NCI-H446 treated with DMSO at 0.1 percent for 48 hours (cell line): ENCODE data around the gene BOK.
"Not testable (repeated sequence)": the region's sequence is repeated elsewhere in the genome, so short reads cannot be mapped to it uniquely, and the experiment has no call there.

ENCODE experiments used
- DNase-seq: peaks from one replicate; lab custom pipeline; 2025; lab: John Stamatoyannopoulos, UW

BOK gene, protein sequence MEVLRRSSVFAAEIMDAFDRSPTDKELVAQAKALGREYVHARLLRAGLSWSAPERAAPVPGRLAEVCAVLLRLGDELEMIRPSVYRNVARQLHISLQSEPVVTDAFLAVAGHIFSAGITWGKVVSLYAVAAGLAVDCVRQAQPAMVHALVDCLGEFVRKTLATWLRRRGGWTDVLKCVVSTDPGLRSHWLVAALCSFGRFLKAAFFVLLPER

DNA sequence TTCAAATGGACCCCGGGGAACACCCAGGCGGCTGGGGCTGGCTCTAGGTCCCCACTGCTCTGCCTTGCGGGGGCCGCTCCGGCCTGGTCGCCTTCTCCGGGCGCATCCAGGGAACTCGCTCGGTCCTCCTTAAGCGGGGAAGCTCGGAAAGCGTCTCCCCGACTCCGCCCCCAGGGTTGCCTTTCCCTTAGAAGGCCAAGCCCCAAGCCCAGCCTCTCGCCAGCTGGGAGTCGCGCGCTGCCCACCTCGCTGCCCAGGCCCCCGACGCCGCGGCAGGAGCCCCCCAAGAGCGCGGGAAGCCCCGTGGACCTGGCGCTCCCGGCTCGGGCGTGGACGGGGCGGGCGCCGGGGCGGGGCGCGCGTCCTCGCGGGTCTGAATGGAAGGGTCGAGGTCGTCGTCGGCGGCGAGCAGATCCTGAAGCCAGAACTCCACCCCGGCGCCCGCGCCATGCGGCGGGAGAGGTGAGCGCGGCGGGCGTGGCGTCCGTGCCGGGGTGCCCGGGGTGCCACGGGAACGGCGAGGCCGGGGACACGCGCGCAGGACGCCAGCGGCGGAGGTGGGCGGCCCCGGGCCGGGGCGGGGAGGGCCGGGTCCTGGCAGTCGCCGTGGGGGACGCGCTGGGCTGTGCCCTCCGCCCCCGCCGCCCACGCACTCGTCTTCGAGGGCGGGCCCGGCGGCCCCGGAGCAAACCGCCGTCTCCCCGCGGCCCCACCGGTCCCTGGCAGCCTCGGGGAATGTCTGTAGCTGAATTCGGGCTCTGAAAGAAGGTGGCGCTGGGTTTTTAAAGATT lies at the start of gene BOK:
TSS of gene BOK (plus strand) at position 214 of the 791 bp plus-strand sequence. CDS start 739 bp downstream, outside the sequence.
- DNase-seq = no peak

DNA sequence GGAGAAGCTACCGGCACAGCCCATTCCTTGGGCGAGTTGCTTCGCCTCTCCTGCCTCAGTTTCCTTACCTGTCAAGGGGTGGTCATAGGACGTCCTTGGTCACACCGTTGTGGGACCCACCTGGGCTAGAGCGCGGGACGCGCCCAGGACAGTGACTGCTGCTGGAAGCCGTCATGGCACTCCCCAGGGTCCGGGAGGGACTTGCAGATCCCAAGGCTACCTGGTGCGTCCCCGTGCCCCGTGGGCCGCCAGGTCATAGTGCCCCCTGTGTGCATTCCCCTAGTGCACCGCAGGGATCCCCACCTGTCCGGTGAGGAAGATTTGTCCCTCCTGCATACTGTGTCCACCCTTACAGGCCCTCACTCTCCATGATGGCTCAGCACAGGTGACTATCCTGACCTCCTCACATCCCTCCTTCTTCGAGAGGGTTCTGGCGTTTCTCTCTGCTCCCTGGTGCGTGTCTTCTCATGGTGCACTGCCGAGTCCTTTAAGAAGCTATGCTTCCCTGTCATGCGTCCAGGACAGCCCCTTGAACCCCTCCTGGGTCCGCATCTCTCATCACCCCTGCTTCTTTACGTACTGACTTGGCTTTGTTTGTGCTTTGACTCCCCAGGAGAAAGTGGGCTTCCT lies 49.3 kb upstream of the BOK start:
- DNase-seq = no peak

DNA sequence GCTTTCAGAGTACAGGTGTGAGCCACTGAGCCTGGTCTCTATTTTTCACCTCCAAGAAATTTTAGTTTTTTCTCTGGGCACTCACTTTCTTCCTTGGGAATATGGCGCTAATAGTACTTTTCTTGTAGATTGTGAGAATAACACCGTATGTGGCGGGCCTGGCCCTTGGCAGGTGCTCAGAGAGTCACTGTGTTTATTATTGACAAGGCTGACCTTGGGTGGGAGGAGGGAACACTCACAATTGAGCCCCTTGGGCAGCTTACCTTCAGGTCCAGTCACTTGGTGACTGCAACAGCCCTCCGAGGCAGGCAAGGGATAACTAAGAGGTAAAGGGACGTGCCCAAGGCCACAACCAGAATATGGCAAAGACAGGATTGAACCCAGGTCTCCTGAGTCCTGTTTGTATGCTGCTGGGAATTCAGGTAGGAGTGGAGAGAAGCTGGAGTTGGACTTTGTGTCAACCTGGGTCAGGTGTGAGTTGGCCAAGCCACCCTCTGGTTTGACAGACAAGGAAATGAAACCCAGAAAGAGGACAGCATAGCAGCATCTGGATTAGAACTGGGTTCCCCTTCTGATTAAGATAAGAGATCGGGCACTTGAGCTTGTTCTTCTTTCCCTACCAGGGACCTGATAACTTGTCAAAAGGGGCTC lies 47.3 kb upstream of the BOK start:
- no peak for DNase-seq

DNA sequence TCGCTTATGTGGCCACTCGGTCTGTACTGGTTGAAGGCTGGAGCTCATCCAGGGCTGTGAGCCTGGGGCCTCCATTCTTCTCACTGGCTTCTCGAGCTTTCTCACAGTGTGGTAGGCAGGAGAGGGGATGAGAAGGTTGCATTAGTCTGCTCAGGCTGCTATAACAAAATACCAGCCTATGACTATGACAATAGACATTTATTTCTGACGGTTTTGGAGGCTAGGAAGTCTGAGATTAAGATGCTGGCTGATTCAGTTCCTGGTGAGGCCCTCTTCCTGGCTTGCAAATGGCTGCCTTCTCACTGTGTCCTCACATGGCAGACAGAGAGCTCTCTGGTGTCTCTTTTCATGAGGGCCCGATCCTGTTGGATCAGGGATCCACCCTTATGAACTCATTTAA lies 44.0 kb upstream of the BOK start:
- no peak for DNase-seq

DNA sequence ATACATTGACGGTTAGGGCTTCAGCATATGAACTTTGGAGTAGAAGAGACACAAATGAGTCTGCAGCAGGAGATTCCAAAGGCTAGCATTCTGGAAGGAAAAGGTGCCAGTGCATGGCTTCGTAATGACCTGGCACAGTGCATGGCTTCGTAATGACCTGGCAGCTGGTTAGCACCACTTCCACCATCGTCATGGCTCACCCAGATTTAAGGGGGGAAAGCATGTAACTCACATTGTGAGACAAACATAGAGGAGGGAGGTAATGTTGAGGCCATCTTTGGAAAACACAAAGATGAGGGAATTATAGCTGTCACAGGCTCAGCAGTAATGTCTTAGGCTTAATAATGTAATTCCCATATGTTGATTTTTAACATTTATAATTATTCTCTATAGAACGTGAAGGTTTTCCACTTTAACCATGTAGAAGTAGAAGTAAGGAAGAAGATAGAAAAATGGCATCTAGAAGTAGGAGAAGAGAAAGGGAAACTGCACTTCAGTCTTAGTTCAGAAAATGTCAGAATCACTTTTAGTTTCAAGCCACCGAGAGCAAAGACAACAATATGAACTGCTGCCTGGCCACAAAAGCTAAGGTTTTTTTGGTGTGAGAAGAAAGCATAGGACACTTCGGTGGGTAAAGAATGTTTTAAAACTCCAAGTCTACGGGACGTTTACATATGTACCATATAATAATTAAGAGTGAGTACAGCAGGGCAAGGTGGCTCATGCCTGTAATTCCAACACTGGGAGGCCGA lies 43.4 kb upstream of the BOK start:
- DNase-seq = no peak

DNA sequence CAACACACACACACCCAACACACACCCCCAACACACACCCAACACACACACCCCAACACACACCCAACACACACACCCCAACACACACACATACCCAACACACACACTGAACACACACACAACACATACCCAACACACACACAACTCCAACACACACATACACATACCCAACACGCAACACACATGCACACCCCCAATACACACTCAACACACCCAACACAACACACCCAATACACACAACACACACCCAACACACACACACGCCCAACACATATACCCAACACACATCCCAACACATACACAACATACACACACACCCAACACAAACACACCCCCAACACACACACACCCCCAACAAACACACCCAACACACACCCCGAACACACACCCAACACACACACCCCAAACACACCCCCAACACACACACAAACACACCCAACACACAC lies 42.0 kb upstream of the BOK start:
- DNase-seq = no peak

DNA sequence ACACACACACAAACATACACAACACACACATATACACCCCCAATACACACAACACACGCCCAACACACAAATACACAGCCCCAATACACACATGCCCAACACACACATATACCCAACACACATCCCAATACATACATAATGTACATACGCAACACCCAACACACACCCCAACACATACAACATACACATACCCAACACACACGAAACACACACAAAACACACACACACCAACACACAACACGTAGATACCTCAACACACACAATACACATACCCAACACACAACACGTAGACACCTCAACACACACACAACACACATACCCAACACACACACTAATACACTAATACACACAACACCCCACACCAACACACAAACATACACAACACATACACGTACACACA lies 41.2 kb upstream of the BOK start:
- no peak for DNase-seq

DNA sequence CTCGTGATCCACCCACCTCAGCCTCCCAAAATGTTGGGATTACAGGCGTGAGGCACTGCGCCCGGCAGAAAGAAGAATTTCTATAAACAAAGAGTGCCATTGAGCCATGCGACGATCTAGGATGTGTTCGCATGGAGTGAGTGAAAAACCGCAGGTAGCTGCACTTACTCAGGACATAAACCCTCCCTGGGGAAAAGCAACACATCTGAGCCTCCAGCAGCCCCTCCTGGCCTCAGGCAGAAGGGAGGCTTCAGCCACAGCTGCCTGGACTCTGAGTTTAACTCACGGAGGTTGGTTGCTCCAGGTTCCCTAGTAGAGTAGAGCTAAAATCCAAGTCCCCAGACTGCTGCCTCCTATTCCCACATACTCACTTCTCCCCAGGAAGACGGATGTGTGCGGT lies 38.9 kb upstream of the BOK start:
- no peak for DNase-seq

DNA sequence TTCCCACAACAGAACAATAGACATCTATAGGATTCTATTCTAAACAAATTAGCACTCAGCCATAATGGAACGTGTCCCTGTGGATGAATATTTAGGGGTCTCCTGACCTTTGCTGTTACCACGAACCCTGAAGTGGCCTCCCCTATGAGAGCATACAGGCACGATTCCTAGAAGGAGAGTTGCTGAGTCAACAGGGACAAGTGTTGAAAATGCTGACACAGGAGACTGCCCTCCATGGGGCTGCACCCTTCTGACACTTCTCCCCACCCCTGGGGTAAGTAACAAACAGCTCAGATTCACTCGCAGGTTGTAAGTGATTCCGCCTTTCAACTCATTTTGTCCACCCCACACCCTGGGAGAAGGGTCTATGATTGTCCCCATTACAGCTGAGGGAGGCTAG lies 36.1 kb upstream of the BOK start:
- DNase-seq = no peak

DNA sequence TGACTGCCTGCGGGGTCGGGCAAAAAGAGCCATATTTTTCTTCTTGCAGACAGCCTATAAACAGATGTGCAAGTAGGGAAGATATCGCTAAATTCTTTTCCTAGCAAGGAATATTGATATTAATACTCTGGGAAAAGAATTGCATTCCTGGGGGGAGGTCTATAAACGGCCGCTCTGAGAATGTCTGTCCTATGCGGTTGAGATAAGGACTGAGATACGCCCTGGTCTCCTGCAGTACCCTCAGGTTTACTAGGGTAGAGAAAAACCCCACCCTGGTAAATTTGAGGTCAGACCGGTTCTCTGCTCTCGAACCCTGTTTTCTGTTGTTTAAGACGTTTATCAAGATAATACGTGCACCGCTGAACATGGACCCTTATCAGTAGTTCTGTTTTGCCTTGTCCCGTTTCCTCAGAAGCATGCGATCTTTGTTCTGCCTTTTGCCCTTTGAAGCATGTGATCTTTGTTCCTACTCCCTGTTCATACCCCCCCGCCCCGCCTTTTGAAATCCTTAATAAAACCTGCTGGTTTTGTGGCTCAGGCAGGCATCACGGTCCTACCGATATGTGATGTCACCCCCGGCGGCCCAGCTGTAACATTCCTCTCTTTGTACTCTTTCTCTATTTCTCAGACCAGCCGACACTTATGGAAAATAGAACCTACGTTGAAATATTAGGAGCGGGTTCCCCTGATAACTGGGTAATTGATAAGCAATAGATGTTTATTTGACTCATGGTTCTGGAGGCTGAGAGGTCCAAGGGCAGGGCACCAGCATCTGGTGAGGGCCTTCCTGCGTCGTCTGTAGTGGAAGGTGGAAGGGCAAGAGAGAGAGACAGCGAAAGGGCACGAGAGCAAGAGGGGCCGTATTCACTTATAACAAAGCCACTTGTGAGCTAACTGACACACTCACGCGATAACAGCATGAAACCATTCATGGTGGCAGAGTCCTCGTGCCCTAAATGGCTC lies 32.4 kb upstream of the BOK start:
- DNase-seq = not testable (repeated sequence)

DNA sequence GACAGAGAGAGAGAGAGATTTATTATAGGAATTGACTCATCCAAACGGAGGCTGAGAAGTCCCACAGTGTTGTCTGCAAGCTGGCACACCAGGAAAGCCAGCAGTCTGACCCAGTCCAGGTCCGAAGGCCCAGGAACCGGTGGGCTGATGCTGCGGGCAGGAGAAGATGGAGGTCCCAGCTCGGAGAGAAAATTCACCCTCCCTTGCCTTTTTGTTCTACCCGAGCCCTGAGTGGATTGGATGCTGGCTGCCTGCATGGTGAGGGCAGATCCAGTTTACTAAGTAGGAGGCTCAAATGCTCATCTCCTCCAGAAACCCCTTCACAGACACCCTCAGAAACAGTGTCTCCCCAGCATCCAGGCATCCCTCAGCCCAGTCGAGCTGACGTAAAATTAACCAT lies 28.0 kb upstream of the BOK start:
- no peak for DNase-seq

DNA sequence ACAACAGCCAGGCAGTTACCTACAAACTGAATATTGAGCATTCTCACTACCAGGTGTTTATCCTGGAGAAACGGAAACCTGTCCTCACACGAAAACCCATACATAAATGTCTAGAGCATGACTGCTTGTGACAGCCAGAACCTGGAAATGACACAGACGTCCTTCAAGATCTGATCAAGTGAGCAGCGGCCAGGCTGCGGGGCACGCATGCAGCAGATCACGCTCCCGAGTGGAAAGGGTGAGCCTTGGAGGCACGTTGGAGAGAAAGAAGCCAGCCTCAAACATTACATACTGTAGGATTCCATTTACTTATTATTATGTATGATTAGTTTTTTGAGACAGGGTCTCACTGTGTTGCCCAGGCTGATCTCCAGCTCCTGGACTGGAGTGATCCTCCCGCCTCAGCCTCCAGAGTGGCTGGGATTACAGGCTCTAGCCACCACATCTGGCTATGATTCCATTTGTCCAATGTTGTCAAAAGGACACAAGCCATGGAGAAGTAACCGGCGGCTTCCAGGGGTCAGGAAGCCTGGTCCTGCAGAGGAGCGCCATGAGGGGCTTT lies 27.3 kb upstream of the BOK start:
- DNase-seq = no peak

DNA sequence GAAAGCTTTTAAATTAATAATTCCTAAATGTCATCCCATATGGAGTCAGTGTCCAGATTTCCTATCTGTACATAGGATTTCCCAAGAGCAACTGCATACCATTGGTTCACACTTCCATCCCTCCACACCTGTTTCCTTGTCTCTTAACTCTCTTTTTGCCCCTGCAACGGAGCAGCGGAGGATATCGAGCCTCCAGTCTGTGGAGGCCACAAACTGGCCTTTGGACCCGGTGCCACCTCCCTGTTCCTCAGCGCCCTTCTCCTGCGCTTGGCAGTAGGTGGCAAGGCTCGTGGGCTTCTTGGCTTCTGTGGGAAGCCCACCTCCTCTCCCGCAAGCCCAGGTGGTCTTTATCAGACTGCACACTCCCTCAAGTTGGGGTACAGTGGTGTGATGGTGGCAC lies 26.4 kb upstream of the BOK start:
- no peak for DNase-seq

DNA sequence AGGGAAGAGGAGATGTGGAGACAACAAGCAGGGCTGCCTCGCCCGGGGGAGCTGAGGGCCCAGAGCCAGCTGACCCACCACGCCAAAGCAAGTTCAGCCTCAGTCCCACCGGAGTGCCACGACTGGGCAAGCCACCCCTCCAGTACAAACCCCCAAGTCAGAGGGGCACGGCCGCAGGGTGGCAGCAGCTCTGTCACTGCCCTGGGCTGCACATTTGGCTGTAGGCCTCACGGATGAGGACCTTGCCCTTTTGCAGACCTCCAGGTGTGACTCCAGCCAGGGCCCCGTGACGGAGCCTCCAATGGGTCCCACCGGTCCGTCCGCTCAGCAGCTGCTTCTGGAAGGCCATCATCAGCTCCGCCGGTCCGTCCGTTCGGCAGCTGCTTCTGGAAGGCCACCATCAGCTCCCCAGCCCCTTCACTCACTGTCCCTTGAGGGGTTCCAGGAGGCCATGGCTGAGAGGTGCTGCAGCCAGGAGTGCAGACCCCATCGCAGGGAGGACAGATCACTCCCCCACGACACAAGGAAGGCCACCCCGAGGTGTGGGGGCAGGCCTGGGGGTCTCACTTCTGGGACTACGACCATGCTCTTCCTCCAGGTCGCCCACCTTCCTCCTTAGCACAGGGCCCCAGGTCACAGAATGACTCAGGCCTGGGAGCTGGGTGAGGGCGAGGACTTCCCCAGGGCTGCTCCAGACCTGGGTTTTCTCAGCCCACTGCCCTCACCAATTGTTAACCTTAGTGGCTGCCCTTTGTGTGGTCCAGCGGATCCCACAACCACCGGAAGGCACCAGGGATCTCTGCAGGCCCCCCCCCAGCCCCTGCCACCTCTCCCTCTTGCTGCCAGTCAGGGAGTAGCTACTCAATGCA lies 25.6 kb upstream of the BOK start:
- no peak for DNase-seq

DNA sequence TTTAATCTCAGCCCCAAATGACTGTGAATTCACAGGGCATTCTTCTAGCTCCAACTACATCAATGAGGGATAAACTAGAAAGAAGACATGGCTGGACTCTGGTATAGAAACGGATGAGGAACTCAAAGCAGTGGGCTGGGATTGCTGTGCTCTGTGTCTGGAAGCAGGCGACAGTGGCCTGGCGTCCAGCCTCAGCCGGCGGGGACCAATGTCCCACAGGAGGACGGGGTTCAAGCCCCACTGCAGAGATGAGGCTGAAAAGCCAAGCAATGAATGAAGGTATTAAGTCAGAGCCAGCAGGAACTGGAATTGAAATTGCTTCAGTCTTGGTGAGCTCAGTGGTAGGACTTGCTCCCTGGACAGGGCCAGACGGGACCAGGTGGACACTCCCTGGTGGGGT lies 24.3 kb upstream of the BOK start:
- DNase-seq = no peak

DNA sequence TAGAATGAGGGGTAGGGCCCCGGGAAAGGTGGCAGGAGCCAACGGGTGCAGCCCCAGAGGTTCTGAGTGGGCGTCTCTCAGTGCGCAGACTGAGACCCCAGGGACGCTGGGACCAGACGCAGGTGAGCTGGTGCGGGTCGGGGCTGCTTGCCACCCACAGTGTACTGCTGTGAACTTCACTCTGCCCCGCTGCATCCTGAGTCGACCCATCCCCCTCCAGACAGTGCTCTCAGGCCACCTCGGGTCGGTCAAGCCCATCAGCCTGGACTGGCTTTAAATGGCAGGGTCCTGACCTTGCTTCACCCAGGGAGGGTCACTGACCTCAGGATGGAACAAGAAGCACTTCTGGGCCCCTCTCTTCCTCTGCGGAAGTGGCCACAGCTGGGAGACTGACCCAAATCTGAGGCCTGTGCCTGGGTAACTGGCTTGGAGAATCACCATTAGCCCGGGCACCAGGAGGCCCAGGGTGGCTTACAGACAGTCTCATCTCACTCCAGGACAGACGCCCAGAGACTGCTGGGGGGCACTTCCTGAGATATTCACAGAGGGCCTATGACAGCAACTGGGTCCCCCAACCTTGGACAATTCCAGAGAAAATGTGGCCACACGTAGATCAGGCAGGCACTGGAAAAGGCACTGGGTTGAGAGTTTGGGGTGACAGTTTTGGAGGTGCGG lies 23.7 kb upstream of the BOK start:
- DNase-seq = no peak

DNA sequence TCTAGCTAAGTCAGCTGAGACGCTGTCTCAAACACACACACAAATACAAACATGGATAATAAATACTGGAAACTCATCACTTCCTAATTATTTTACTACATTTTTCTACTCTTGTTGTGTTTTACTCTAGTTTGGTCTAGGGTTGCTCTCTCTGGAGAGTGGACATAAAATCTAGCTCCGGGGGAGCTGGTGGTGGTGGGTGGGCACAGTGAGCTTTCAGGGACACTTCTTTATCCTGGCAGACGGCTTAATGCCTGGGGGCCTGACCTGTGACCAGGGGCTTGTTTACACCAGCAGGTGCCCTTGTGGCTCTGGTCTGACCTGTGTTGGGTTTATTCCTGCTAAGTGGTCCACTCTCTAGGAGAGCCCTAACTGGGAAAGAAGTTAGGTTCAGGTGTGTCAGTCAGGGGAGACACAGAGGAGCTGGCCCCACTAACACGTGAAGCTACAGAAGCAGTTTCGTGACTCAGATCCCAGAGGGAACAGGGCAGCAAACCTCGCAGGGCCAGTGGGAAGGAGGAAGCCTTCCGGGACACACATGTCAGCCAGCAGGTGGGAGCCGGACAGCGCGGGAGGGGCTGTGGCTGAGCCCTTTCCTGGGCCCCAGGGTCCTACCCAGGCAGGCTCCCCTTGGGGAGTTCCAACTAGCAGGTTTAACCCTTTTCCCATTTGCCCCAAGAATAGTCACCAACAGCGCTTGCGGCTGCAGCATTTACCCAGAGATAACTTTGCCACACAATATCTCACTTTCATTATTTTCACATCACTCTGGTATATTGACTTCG lies 22.5 kb upstream of the BOK start:
- no peak for DNase-seq
